GM23338 (cell line): ENCODE measurements around the gene CASP8. TPM values are rescaled to one million over a fixed set of nuclear protein-coding genes. Genes with fewer than 3 reads are reported as not detected.

Source experiments
- ATAC-seq: fragments of 200-7000 bp; cut with Tn5 transposase; 3 replicates; pipeline ENCODE4 v1.9.1; 2020
- DNase-seq: peaks from one replicate; pipeline ENCODE4 v3.0.0-alpha.2; 2015; ENCODE audit warnings: low spot score
- H2AFZ ChIP-seq: fragments of 200-600 bp; sonication (generic); 2 replicates; pipeline ENCODE4 v1.8.0; 2016; ENCODE audit warnings: antibody characterized with exemption, mild to moderate bottlenecking, moderate library complexity
- H3F3A ChIP-seq: fragments of 200-600 bp; sonication (generic); replicated peaks from 2 replicates; pipeline ENCODE4 v1.8.0; 2017; ENCODE audit warnings: antibody characterized with exemption, mixed run types, low read depth
- H3K27ac ChIP-seq: fragments of 200-600 bp; sonication (generic); 2 replicates; pipeline ENCODE4 v1.6.1; 2016; ENCODE audit warnings: low read depth
- H3K27me3 ChIP-seq: fragments of 200-600 bp; sonication (generic); 2 replicates; pipeline ENCODE4 v1.8.0; 2016; ENCODE audit warnings: mild to moderate bottlenecking, mixed run types, moderate library complexity; ENCODE audit not compliant: insufficient read depth
- H3K36me3 ChIP-seq: fragments of 200-600 bp; sonication (generic); 2 replicates; pipeline ENCODE4 v1.8.0; 2016; ENCODE audit warnings: mild to moderate bottlenecking; ENCODE audit not compliant: insufficient read depth
- H3K4me1 ChIP-seq: fragments of 200-600 bp; sonication (generic); 2 replicates; pipeline ENCODE4 v1.8.0; 2016; ENCODE audit warnings: mild to moderate bottlenecking, moderate library complexity; ENCODE audit not compliant: insufficient read depth
- H3K4me2 ChIP-seq: fragments of 200-600 bp; sonication (generic); 2 replicates; pipeline ENCODE4 v1.7.1; 2017; ENCODE audit warnings: mixed run types
- H3K4me3 ChIP-seq: fragments of 200-600 bp; sonication (generic); 2 replicates; pipeline ENCODE4 v1.6.1; 2016; ENCODE audit warnings: mixed run types
- H3K79me2 ChIP-seq: fragments of 200-600 bp; sonication (generic); replicated peaks from 2 replicates; pipeline ENCODE4 v1.8.0; 2017; ENCODE audit warnings: mild to moderate bottlenecking; ENCODE audit not compliant: insufficient read depth
- H3K9me2 ChIP-seq: fragments of 200-600 bp; sonication (generic); 2 replicates; pipeline ENCODE4 v1.8.0; 2017; ENCODE audit not compliant: insufficient read depth
- H4K20me1 ChIP-seq: fragments of 200-600 bp; sonication (generic); replicated peaks from 2 replicates; pipeline ENCODE4 v1.8.0; 2017; ENCODE audit warnings: mild to moderate bottlenecking; ENCODE audit not compliant: insufficient read depth
- H3K27ac Mint-ChIP-seq: 2 replicates; pipeline ENCODE4 v1.8.0; 2020; ENCODE audit warnings: inconsistent platforms, mild to moderate bottlenecking, moderate library complexity, mixed read lengths
- H3K27me3 Mint-ChIP-seq: 3 replicates; pipeline ENCODE4 v1.8.0; 2022; ENCODE audit warnings: low read depth, mild to moderate bottlenecking, moderate library complexity, mixed read lengths, inconsistent platforms; ENCODE audit not compliant: insufficient read depth, poor library complexity
- H3K36me3 Mint-ChIP-seq: 3 replicates; pipeline ENCODE4 v1.8.0; 2021; ENCODE audit warnings: low read depth, mild to moderate bottlenecking, inconsistent platforms, moderate library complexity, mixed read lengths
- H3K4me1 Mint-ChIP-seq: 3 replicates; pipeline ENCODE4 v1.8.0; 2020; ENCODE audit warnings: mild to moderate bottlenecking, inconsistent platforms, mixed read lengths
- H3K4me3 Mint-ChIP-seq: 3 replicates; pipeline ENCODE4 v1.8.0; 2021; ENCODE audit warnings: moderate library complexity, mild to moderate bottlenecking, inconsistent platforms, mixed read lengths
- H3K9me3 Mint-ChIP-seq: 3 replicates; pipeline ENCODE4 v1.8.0; 2020; ENCODE audit warnings: moderate library complexity, mild to moderate bottlenecking, inconsistent platforms, mixed read lengths
- CREB1 ChIP-seq: fragments of 250-450 bp; sonication (Bioruptor Pico); IDR thresholded peaks from 2 replicates; pipeline ENCODE4 v1.5.0; 2020; ENCODE audit warnings: low read depth, mild to moderate bottlenecking, moderate library complexity
- CTCF ChIP-seq, 2 experiments: fragments of 200-600 bp in 1 of 2; sonication (generic) in 1 of 2; conservative IDR thresholded peaks; 2 replicates each; pipeline versions ENCODE4 v1.5.1 to v1.6.1; 2016 to 2017; ENCODE audit warnings: antibody characterized with exemption in 2 of 2, low read depth in 2 of 2, mild to moderate bottlenecking in 2 of 2, moderate library complexity in 1 of 2
- ETS1 ChIP-seq: IDR thresholded peaks from 2 replicates; pipeline ENCODE4 v1.6.1; 2016; ENCODE audit warnings: antibody characterized with exemption
- EZH2 ChIP-seq: fragments of 200-600 bp; sonication (generic); IDR thresholded peaks from one replicate; pipeline ENCODE4 v1.8.0; 2017; ENCODE audit warnings: antibody characterized with exemption, mild to moderate bottlenecking, low read depth; ENCODE audit not compliant: unreplicated experiment
- EZH2phosphoT487 ChIP-seq: fragments of 200-600 bp; sonication (generic); IDR thresholded peaks from one replicate; pipeline ENCODE4 v1.8.1; 2018; ENCODE audit warnings: antibody characterized with exemption; ENCODE audit not compliant: unreplicated experiment
- NANOG ChIP-seq: IDR thresholded peaks from 2 replicates; pipeline ENCODE4 v1.6.1; 2016; ENCODE audit warnings: antibody characterized with exemption, borderline replicate concordance
- POLR2AphosphoS5 ChIP-seq: IDR thresholded peaks from 2 replicates; pipeline ENCODE4 v1.6.1; 2016; ENCODE audit warnings: antibody characterized with exemption, low read depth
- ZNF114 ChIP-seq: fragments of 250-450 bp; sonication (Bioruptor Pico); IDR thresholded peaks from 2 replicates; pipeline ENCODE4 v1.5.0; 2020; ENCODE audit warnings: mild to moderate bottlenecking, moderate library complexity
- ZNF331 ChIP-seq: fragments of 250-450 bp; sonication (Bioruptor Pico); IDR thresholded peaks from 2 replicates; pipeline ENCODE4 v1.5.0; 2020; ENCODE audit warnings: low read depth, mild to moderate bottlenecking, moderate library complexity
- ZNF462 ChIP-seq: fragments of 250-450 bp; sonication (Bioruptor Pico); IDR thresholded peaks from 2 replicates; pipeline ENCODE4 v1.5.0; 2020; ENCODE audit warnings: mild to moderate bottlenecking, moderate library complexity
- polyA plus RNA-seq: library from polyadenylated mRNA; unstranded; fragments of >200 nt; fragmentation: Nextera tagmentation; extraction: Ambion mirVana; gene quantifications from 2 replicates; pipeline ENCODE4 v1.2.1, GENCODE V29; 2016
- total RNA-seq: library from RNA; depleted of rRNA; stranded (reverse); fragments of >200 nt; shearing (Covaris generic); gene quantifications from 2 replicates; pipeline ENCODE4 v1.2.3, GENCODE V29; 2014

The CASP8 gene
- total and polyA plus RNA-seq, 2 experiments from 2014 or later = 2.3 to 3.6 TPM

- H3K9me2 ChIP-seq = no peaks in the 10 kb centered on the region
- peaks cover 13% of the 10 kb centered on the region; the same call in 1 of the 3 replicates for H3K36me3 Mint-ChIP-seq
- H3K9me3 Mint-ChIP-seq = peaks cover 9% of the 10 kb centered on the region; the same call in 2 of the 3 replicates
- no peak overlapping the region for H3K4me2 ChIP-seq
- no peak overlapping the region for H3K27ac ChIP-seq
- DNase-seq (peak; percentile 86), ATAC-seq (peak; percentile 37)
- no peak overlapping the region for H3K4me3 Mint-ChIP-seq
- H2AFZ ChIP-seq = no peak overlapping the region
- H3K36me3 ChIP-seq = no peaks in the 10 kb centered on the region
- peaks cover 4% of the 10 kb centered on the region for H3K27me3 Mint-ChIP-seq
- peak; percentile 73 to 74 for TF ChIP-seq CTCF (conservative IDR thresholded peaks at IDR 0.05; ENCODE audit: low read depth in 2 of 2)
- no peak for TF ChIP-seq NANOG
- H3K4me3 ChIP-seq = no peak overlapping the region
- no peaks in the 10 kb centered on the region for H3F3A ChIP-seq
- H3K79me2 ChIP-seq = no peaks in the 10 kb centered on the region
- H3K4me1 Mint-ChIP-seq = peaks cover 12% of the 10 kb centered on the region
- H4K20me1 ChIP-seq = no peaks in the 10 kb centered on the region
- no peaks in the 10 kb centered on the region for H3K4me1 ChIP-seq
- no peak overlapping the region for H3K27ac Mint-ChIP-seq
- H3K27me3 ChIP-seq = no peaks in the 10 kb centered on the region
These were observed 24.2 kb upstream of the CASP8 start for GRCh38 chr2:201235860-201236811.

GRCh38 chr2:201237486-201238123, 22.7 kb upstream of the CASP8 start:
- no peak overlapping the region for H3K4me3 ChIP-seq
- Mint-ChIP-seq H3K27ac (no peak overlapping the region), H3K36me3 (peaks cover 16% of the 10 kb centered on the region; the same call in 1 of the 3 replicates), H3K4me3 (no peak overlapping the region), H3K9me3 (peaks cover 9% of the 10 kb centered on the region; the same call in 2 of the 3 replicates), H3K27me3 (peaks cover 4% of the 10 kb centered on the region), H3K4me1 (peaks cover 6% of the 10 kb centered on the region)
- no peak for ATAC-seq
- H3F3A ChIP-seq = no peaks in the 10 kb centered on the region
- H2AFZ ChIP-seq = no peak overlapping the region
- H3K27me3 ChIP-seq = no peaks in the 10 kb centered on the region
- no peaks in the 10 kb centered on the region for H3K9me2 ChIP-seq
- H4K20me1 ChIP-seq = no peaks in the 10 kb centered on the region
- no peak overlapping the region for H3K27ac ChIP-seq
- H3K36me3 ChIP-seq = no peaks in the 10 kb centered on the region
- no peak for DNase-seq
- H3K79me2 ChIP-seq = no peaks in the 10 kb centered on the region
- H3K4me2 ChIP-seq = no peak overlapping the region
- no peaks in the 10 kb centered on the region for H3K4me1 ChIP-seq
- no peak for TF ChIP-seq NANOG
- no peak for TF ChIP-seq POLR2AphosphoS5
- no peak for TF ChIP-seq EZH2
- no peak for TF ChIP-seq ETS1
- TF ChIP-seq ZNF331 (CRISPR knock-in tag) = no peak
- no peak for TF ChIP-seq ZNF114 (CRISPR knock-in tag)
- TF ChIP-seq ZNF462 = no peak
- TF ChIP-seq CREB1 (CRISPR knock-in tag) = no peak
- TF ChIP-seq EZH2phosphoT487 = no peak
